GM18520 (cell line): ENCODE measurements around the gene METTL9.
"Not testable (repeated sequence)": the region's sequence is repeated elsewhere in the genome, so short reads cannot be mapped to it uniquely, and the experiment has no call there.

Source experiments
- ATAC-seq: cut with Tn5 transposase; IDR thresholded peaks from one replicate; pipeline ENCODE4 v1.9.1; 2021; ENCODE audit not compliant: unreplicated experiment

Gene METTL9

DNA sequence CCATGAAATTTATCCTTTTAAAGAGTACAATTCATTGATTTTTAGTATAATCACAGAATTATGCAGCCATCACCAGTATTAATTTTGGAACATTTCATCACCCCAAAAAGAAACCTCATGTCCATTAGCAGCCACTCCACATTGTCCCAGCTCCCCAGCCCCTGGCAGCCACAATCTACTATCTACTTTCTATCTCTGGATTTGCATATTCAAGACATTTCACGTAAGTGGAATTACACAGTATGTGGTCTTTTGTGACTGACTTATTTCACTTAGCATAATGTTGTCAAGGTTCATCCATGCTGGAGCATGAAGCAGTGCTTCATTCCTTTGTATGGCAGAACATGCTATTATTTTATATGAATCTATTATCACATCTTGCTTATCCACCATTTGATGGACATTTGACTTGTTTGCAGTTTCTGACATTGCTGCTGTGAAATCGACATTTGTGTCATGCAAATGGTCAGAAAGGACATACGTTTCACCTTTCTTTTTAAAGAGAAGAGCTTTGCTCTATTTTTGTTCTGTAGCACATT, 10.7 kb downstream of the METTL9 start:
- no peak for ATAC-seq

DNA sequence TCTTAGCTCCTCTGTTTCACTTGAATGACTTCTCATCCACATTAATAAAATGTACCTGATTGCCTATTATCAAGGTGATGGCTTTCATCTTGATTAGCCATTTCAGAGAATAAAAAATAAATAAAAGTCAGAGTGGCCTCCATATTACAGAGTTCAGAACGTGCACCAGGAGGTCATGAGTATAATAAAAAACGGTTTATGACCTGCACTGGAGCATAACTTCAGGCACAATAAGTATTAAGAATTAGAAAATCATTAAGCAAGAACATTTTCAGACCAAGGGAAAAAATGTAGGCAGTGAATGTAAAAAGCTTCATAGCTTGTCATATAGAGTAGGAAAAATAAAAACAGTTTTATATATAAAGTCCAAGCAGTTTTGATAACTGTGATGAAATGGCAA, 11.4 kb downstream of the METTL9 start:
- no peak for ATAC-seq

DNA sequence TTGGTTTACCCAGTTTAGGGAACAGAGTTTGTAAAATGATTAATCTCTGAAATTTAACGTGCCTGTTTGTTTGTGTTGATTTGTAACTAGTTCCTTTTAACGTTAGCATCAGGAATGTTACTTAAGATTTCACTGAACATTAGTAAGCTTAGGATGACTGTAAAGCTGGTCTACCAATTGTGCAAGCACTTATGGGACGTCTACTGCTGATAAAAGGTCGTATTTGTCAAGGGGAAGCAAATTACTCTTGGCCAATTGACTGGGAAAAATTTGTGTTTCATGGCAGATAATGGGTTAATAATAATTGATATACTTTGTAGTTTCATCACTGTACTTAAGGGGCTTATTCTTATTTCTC, 11.8 kb downstream of the METTL9 start:
- no peak for ATAC-seq

DNA sequence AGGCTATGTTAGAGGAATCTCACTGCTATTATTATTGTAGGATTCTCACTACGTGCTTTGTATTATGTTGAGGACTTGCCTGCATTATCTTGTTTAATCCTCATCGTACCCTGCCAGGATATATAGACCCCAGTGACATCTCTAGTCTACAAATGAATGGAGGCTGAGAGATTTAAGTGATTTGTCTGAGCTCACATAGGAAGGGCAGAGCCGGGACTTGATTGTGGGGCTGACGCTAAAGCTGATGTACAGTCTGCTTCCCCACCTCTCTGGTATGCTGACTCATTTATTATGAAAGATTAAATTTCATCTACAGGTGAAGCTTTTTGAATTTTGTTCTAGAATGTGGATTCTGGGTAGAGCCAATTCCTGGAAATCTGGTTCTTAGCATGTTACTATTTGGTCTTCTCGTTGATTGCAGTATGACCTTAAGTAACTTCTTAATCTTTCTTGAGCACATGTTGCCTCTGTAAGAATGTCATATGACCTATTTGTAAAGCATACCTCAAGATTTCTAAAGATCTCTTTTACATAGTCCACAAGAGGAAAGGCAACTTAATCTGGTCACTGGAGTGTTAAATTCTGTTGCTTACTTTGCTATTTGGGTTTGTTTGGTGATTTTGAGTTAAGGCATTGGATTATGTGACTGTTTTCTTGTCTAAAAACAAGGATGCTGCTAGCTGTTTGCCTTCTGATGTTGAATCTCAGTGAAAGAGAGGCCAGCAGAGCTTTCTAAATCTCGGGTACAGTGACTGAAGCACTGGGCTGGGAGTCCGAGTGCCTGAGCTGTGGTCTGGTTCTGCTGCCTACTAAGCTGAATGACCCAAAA, 12.4 kb downstream of the METTL9 start:
- no peak for ATAC-seq

DNA sequence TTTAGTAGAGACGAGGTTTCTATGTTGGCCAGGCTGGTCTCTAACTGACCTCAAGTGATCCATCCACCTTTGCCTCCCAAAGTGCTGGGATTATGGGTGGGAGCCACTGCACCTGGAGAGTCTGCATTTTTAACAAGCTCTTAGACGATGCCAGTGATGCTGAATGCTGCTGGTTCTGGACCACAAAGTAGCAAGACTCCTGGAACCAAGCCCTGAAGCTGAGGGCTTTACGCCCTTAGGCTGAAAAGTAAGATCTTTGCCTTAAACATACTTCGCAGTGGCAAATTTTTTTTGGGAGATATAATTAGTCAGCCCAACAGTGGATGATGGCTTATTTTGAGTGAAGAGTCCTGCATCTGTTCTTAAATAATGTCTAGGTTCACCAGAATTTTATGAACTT, 14.0 kb downstream of the METTL9 start:
- ATAC-seq = no peak

DNA sequence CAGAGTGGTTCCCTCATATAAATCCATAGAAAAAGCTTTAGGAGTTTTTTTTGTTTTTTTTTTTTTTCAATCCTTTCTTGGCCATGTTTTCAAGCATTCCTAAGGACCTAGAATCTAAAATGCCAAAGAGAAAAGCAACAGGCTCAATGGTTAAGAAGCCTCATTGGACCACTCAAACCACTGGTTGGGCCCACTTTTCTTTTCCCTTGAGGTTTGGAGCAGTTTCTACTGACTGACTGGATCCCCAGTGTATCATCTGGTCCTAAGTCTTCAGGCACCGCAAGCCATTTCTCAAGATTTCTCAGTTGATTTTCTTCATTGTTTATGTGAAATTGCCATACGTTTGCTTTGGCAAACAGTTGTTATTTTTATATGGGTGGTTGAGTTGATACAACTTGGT, 14.4 kb downstream of the METTL9 start:
- ATAC-seq = no peak

DNA sequence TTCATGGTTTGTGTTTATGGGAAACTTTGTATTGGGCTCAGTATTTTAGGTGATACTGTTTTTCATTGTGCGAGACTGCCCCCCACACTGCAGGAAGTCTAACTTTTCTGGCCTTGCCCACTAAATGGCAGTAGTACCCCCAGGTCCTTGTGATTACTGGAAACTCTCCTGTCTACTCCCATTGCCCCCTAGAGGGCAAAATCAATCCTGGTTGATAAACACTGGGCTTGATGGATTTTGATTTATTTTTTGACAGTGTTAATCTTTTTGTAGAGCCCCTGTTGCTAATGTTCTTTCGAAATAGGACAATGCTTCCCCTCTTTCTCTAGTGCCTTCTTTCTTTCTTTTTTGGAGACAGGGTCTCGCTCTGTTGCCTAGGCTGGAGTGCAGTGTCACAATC, 15.5 kb downstream of the METTL9 start:
- ATAC-seq = no peak

DNA sequence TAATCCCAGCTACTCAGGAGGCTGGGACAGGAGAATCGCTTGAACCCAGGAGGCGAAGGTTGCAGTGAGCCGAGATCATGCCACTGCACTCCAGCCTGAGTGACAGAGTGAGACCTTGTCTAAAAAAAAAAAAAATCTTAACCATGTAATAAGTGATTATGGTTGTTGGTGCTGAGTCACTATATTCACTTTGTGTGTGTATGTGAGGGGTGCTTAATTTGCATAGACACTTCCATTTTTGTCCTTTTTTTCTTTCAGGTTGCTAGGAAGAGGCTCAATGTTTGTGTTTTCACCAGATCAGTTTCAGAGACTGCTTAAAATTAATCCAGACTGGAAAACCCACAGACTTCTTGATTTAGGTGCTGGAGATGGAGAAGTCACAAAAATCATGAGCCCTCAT, 18.2 kb downstream of the METTL9 start:
- no peak for ATAC-seq

DNA sequence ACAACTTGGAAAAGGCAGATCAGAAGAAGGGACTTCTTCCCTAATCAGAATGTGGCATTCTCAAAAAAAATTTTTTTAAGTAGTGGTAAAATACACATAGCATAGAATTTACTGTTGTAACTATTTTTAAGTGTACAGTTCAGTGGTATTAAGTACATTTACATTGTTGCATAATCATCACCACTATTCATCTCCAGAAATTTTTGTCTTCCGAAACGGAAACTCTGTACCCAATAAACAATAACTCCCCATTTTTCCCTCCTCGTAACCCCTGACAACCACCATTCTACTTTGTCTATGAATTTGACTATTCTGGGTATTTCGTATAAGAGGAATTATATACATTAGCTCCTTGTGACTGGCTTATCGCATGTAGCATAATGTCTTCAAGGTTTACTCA, 18.9 kb downstream of the METTL9 start:
- no peak for ATAC-seq

DNA sequence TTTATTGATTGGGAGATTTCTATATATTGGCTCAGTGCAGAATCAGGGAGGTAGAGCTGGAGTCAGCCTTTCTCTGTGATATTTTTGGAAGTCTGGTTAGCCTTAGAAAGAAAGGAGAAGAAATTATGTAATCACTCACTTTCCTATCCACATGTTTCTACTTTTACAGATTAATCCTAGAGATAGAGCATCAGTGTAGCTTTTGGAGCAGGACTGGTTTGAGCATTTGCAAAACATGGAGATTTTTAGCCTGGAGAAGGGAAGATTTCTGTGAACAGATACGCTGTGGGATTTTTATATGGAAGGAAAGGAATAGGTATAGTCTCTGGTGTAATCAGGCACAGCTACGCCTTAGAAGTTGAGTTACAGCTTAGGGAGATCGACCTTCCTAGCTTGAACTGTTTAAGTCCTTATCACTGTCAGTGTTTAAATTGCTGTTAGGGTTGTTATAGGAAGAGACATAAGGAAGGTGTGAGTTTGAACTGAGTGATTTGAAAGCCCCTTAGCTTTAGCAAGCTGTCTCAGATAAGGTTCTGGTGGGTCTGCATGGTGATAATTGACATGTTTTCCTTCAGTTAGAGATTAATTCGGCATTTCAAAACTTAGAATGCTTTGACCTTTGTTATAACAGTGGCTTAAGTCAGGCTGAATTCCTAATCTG, 20.5 kb downstream of the METTL9 start:
- ATAC-seq = no peak

DNA sequence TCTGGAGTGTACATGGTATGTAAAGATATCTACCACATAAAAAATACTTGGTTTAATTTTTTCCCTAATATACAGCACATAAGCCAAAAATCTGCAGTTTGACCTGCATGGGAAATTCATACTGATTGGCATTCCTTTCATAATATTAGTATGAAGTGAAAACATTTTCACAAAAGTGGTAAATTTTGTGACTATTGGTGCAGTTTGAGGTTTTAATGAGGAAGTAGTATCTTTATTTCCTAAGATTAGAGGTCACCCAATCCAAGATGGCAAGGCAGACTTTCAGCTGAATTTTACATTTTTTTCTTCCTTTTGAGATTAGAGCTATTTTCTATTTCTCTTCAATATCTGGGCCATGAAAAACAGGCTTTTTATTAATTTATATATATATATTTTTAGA, 21.2 kb downstream of the METTL9 start:
- ATAC-seq = no peak

DNA sequence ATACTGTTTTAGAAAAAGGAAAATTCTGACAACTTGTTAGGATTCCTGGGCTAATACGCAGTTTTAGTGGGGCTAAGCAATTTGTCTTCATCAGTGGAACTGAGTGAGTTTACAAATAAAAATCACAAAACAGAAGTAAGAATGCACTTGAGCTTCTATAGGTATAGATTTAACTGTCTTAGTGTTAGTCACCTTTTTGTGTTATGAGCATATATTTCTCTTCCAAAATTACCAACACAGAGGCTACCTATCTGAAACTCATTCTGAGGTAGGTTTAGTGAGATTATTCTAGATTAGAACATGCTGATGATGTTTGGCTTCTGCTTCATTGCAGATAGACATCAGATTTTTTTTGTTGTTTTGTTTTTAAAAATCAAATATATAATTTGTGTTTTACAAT, 23.2 kb downstream of the METTL9 start:
- no peak for ATAC-seq

DNA sequence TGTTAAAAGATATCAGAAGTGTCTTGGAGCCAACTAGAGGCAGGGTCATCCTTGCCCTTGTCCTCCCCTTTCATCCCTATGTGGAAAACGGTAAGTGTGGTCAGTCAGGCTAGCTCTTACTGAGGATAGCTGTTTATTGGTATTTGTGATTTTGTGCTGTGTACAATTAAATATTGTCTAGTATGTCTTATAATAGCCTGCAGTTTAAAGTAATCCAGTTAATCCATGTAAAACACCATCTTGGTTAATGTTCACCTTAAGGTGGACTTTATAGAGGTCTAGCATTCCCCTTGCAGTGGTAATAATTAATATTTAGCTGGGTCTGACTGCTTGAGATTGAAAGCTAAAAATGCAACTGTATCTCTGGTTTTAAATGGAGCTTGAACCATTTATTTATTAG, 25.6 kb downstream of the METTL9 start:
- no peak for ATAC-seq

DNA sequence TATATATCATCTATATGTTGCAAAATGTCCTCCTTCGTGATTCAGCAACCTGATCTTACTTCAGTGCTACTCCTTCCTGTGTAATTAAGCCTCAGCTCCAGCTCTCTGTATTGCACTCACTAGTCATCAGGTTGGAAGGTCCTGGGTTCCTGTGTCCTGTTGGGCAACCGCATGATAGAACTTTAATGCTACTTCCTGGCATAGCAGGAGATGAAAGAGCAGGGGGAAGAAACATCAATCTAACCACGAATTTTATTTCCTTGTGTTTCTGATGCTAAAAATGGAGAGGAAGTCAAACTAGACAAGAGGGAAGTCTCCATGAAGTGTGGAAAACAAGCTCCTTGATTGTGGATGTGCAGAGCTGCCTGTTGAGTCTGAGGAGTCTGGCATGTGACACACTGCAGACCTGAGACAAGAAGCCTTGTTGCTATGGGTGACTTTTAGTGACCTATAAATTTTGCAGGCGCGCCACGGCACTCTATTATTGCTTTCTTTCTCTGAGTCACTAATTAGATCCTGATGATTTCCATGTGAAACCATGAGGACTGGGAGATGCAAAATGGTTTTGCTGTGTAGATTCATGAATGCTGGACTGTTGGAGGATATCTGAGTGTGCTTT, 27.4 kb downstream of the METTL9 start:
- no peak for ATAC-seq

DNA sequence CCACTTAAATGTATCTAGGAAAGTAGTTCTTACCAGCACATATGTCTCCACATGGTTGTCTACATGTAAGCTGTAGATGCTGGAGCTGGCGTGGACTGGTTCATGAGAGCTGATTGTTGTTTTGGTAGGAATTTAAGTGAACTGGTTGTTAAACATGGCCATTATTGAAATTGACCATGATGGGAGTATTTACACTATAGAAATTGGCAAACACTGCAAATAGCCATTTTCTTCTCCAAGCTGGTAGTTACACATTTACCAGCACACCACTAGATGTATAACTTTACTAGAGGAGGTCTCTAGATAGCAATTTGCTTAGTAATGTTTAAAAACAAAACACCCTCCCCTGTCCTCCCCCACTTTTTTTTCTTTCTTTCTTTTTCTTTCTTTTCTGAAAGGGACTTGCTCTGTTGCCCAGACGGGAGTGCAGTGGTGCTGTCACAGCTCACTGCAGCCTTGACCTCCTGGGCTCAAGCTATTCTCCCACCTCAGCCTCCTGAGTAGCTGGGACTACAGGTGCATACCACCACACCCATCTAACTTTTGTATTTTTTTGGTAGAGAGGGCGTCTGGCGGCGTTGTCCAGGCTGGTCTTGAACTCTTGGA, 28.8 kb downstream of the METTL9 start:
- ATAC-seq = no peak

DNA sequence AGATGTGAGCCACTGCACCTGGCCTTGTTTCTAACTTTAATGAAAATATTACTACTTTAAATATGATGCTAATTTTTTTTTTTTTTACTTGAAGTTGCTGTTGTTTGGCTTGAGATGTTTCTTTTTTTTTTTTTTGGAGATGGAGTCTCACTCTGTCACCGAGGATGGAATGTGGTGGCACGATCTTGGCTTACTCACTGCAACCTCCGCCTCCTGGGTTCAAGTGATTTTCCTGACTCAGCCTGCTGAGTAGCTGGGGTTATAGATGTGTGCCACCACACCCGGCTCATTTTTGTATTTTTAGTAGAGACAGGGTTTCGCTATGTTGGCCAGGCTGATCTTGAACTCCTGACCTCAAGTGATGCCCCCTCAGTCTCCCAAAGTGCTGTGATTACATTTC, 29.4 kb downstream of the METTL9 start:
- ATAC-seq = no peak

DNA sequence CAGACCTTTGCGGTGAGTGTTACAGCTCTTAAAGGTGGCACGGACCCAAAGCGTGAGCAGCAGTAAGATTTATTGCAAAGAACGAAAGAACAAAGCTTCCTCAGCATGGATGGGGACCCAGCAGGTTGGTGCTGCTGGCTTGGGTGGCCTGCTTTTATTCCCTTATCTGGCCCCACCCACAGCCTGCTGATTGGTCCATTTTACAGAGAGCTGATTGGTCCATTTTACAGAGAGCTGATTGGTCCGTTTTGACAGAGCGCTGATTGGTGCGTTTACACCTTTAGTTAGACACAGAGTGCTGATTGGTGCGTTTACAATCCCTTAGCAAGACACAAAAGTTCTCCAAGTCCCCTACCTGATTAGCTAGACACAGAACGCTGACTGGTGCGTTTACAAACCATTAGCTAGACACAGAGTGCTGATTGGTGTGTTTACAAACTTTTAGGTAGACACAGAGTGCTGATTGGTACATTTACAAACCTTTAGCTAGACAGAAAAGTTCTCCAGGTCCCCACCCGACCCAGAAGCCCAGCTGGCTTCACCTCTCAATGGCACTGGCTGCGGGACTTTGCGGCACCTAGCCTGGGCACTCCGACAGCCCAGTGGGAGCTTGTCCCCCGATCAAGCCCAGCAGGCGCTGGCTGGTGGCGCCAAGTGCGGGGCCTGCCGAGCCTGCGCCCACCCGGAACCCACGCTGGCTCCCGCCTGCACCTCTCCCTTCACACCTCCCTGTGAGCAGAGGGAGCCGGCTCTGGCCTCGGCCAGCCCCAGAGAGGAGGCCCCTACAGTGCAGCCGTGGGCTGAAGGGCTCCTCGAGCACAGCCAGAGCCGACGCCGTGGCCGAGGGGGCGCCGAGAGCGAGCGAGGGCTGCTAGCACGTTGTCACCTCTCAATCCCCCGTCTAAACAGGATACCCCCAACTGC, 30.5 kb downstream of the METTL9 start:
- ATAC-seq = not testable (repeated sequence)

DNA sequence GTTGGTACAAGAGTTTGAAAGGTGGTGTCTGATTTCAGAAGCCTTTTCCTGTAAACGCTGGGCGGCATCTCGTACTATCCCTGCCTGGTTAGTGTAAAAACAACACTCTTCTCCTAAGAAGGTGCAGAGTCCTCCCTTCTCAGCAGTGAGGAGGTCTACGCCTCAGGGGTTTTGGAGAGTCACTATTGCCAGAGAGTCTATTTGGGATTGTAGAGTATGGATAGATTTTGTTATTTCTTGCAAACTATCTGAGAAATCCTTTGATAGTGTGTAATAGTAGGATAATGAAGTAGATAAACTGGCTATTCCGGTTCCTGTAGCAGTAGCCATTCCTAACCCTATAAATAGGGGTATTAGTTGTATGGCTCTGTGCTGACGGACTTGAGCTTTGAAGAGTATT, 31.5 kb downstream of the METTL9 start:
- ATAC-seq = not testable (repeated sequence)

DNA sequence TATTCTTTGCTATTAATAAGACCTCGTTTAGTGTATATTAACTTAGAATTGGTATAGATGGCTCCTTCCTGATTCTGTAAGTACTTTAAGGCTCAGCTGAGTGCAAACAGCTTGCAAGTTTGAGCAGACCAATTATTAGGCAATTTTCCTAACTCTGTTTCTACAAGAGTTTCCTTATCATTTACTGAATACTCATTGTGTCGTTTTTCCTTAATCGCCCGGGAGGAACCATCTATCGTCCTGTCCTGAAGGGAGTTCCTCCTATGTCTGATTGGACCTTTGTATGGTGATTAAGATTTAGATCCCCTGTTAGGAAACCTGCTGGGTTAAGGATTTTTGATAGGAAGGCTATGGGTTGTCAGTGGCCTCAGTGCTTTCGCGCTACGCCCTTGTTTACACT, 32.0 kb downstream of the METTL9 start:
- ATAC-seq = not testable (repeated sequence)

DNA sequence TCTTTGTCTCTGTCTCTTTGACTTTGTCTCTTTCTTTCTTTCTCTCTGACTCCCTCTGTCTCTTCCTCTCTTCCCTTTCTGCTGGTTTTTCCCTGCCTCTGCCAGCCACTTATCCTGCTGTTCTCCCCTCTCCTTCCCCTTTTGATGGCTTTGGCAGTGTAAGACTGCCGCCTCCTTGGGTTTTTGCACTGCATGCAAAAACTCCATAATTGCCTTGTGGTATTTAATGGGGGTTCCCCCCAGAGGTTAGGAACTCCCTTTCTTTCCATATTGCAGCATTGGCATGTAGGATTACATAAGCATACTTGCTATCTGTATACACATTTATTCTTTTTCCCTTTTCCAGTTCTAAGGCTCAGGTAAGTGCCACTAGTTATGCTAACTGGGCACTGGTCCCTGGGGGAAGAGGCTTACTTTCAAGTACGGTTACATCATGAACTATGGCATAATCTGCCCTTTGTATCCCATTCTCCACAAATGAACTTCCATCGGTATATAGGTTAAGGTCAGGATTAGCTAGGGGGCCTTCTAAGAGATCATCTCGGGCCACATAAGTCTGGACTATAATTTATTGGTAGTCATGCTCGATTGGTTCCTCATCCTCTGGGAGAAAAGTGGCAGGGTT, 32.7 kb downstream of the METTL9 start:
- ATAC-seq = not testable (repeated sequence)
